Measurements from ENCODE around the gene TMEM179B.
"Not testable (repeated sequence)": the region's sequence is repeated elsewhere in the genome, so short reads cannot be mapped to it uniquely, and the experiment has no call there.

TMEM179B gene

GRCh38 chr11:62810748-62811147 is 23.5 kb downstream of the TMEM179B start:
- no peak for DNase-seq (ENCODE audit: low spot score)
- ChIA-PET CTCF (no interaction called here), POLR2A (ENCODE audit: low non-redundant PET) (no interaction called here)
- no peak overlapping the region for H3K27ac ChIP-seq
- no peak for TF ChIP-seq CTCF (conservative IDR thresholded peaks at IDR 0.05; ENCODE audit: low read depth)

- ChIA-PET POLR2A (ENCODE audit: low non-redundant PET) (no interaction called here), CTCF (no interaction called here)
- no peak overlapping the region for H3K27ac ChIP-seq
- DNase-seq (ENCODE audit: low spot score) = no peak
- no peak for TF ChIP-seq CTCF (conservative IDR thresholded peaks at IDR 0.05; ENCODE audit: low read depth)
Observed at GRCh38 chr11:62811659-62812058, 24.5 kb downstream of the TMEM179B start.

GRCh38 chr11:62816557-62816956 is 29.4 kb downstream of the TMEM179B start:
- no peak overlapping the region for H3K27ac ChIP-seq
- DNase-seq (ENCODE audit: low spot score) = no peak
- ChIA-PET POLR2A (ENCODE audit: low non-redundant PET) (no interaction called here), CTCF (interaction anchor here (0.6 to 0.7 kb wide), 3 partner anchors 10 to 86 kb away, joined by 3 to 4 read pairs (median 3); no protein-coding TSS in a partner anchor)
- no peak for TF ChIP-seq CTCF (conservative IDR thresholded peaks at IDR 0.05; ENCODE audit: low read depth)

DNA sequence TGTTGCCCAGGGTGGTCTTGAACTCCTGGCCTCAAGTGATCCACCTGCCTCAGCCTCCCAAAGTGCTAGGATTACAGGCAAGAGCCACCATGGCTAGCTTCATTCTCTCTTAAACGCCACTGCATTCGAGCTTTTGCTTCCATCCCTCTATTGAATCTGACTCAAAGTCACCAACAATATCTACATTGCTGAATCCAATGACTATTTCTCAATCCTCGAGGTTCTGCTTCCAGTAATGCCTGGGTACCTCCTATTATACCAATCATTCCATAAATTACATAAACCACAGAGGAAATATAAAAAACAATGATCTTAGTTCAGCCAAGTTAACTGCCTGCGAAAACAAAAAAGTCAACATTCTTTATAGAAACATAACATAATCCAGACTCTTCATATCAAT is 29.9 kb downstream of the TMEM179B start:
- CTCF ChIA-PET = interaction anchor here (0.6 kb wide), 1 partner anchor 10 kb away, joined by 3 read pairs; no protein-coding TSS in a partner anchor
- TF ChIP-seq CTCF (conservative IDR thresholded peaks at IDR 0.05; ENCODE audit: low read depth) = no peak
- no peak overlapping the region for H3K27ac ChIP-seq
- POLR2A ChIA-PET (ENCODE audit: low non-redundant PET) = no interaction called here
- no peak for DNase-seq (ENCODE audit: low spot score)

DNA sequence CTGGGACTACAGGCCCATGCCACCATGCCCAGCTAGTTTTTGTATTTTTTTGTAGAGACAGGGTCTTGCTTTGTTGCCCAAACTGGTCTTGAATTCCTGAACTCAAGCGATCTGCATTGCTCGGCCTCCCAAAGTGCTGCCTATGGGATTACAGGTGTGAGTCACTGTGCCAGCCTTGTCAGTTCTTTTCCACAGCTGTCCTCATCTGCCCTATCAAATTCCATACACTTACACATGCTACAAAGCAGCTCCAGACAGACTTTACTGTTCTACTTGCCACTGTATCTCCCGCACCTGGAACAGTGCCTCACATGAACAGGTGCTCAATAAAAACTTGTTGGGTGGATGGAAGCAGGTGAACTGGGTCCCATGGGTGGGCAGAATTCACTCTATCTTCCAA is 36.5 kb downstream of the TMEM179B start:
- no peak for DNase-seq (ENCODE audit: low spot score)
- ChIA-PET CTCF (interaction anchor here (0.7 kb wide), 2 partner anchors 36 to 40 kb away, joined by 3 to 4 read pairs; partner anchors contain the start of gene TMEM179B), POLR2A (ENCODE audit: low non-redundant PET) (interaction anchor here (0.6 kb wide), 1 partner anchor 34 kb away, joined by 3 read pairs; no protein-coding TSS in a partner anchor)
- H3K27ac ChIP-seq = no peak overlapping the region
- TF ChIP-seq CTCF (conservative IDR thresholded peaks at IDR 0.05; ENCODE audit: low read depth) = no peak

DNA sequence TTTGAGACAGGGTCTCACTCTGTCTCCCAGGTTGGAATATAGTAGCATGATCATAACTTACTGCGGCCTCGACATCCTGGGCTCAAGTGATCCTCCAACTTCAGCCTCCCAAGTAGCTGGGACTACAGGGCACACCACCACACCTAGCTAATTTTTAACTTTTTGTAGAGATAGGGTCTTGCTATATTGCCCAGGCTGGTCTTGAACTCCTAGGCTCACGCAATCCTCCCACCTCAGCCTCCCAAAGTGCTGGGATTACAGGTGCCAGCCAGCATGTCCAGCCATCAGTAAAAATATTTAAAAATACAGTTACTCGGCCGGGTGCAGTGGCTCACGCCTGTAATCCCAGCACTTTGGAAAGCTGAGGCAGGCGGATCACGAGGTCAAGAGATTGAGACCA is 40.9 kb downstream of the TMEM179B start:
- POLR2A ChIA-PET (ENCODE audit: low non-redundant PET); CTCF ChIA-PET; DNase-seq (ENCODE audit: low spot score): not testable (repeated sequence)
- peak overlapping the region; percentile 18; the same call in 1 of the 2 replicates for H3K27ac ChIP-seq

DNA sequence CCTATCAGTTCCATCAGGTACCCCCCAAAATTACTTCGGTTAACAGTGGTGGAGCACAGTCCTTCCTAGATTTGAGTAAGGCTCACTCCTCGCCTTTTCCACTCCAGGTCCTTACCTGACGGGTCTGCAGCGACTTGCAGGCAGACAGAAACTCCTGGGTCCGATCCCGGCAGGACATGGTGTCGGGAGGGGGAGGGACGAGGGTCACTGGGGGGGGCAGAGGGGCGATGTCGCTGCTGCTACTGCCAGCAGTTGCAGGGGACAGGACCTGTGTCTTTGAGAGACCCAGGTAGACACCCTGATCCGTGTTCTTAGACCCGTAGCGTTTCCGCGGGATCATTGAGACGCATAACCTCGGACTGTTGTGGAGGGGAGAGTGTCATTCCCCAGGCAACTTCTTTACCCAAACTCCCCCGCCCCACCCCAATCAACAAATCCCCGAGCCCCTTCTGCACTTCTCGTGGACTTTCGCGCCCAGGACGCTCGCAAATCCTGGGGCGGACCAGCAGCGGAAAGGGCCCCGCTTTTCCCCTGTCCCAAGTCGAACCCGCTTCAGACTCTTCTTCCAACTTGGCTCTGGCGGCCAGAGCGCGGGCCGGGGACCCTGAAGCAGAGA is 43.8 kb downstream of the TMEM179B start:
- CTCF ChIA-PET = no interaction called here
- no peak for DNase-seq (ENCODE audit: low spot score)
- no peak for TF ChIP-seq CTCF (conservative IDR thresholded peaks at IDR 0.05; ENCODE audit: low read depth)
- peak overlapping the region; percentile 86 for H3K27ac ChIP-seq
- POLR2A ChIA-PET (ENCODE audit: low non-redundant PET) = interaction anchor here (0.6 kb wide), 1 partner anchor 43 kb away, joined by 6 read pairs; no protein-coding TSS in a partner anchor
